ENCODE results near the gene MBIP. TPM values are rescaled to one million over a fixed set of nuclear protein-coding genes. Genes with fewer than 3 reads are reported as not detected.

Gene MBIP
- total and polyA plus RNA-seq, 2 donors (not counting 1 experiment from before 2014, with no cell fraction given): 14.2 to 28.3 TPM

DNA sequence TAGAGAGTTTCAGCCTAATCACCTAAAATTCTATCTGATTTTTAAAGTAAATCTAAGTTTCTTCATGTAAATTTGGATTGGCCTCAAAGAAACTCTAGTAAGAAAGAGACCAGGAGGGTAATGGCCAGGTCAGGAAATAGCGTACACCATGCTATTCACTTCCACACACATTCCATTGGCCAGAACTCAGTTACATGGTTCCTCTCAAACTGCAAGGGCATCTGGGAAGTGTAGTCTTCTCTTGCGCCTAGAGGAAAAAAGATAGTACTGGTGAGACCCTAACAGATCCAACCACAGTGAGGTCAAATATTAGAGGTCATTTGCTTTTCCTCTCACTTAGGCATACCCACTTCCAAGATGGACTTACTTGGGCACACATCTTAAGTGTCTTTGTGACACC, 39.1 kb downstream of the MBIP start:
- no peaks in the 10 kb centered on the region for H3K9me3 ChIP-seq (ENCODE audit: control insufficient read depth, insufficient read depth, low read depth, low read length)
- no peaks in the 10 kb centered on the region for H3K36me3 ChIP-seq (ENCODE audit: control insufficient read depth, insufficient read depth, low read length)
- TF ChIP-seq, protein P1, sequence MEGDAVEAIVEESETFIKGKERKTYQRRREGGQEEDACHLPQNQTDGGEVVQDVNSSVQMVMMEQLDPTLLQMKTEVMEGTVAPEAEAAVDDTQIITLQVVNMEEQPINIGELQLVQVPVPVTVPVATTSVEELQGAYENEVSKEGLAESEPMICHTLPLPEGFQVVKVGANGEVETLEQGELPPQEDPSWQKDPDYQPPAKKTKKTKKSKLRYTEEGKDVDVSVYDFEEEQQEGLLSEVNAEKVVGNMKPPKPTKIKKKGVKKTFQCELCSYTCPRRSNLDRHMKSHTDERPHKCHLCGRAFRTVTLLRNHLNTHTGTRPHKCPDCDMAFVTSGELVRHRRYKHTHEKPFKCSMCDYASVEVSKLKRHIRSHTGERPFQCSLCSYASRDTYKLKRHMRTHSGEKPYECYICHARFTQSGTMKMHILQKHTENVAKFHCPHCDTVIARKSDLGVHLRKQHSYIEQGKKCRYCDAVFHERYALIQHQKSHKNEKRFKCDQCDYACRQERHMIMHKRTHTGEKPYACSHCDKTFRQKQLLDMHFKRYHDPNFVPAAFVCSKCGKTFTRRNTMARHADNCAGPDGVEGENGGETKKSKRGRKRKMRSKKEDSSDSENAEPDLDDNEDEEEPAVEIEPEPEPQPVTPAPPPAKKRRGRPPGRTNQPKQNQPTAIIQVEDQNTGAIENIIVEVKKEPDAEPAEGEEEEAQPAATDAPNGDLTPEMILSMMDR (conservative IDR thresholded peaks at IDR 0.05 in 1 of 2, IDR thresholded peaks at IDR 0.05 in 1 of 2; ENCODE audit: low read depth in 1 of 2, low read length in 2 of 2): no peak
- DNase-seq (ENCODE audit: low read depth in 2 of 2): no peak
- H3K4me2 ChIP-seq (ENCODE audit: extremely low read depth, insufficient read depth, low read length): no peak overlapping the region
- H3K9ac ChIP-seq (ENCODE audit: insufficient read depth, low read length): no peak overlapping the region
- H3K4me3 ChIP-seq (replicated peaks in 1 of 4; ENCODE audit: control extremely low read depth in 1 of 4, insufficient read depth in 1 of 4, low read depth in 3 of 4, low read length in 4 of 4): no peak overlapping the region
- H3K27ac ChIP-seq (ENCODE audit: insufficient read depth, low read length): no peak overlapping the region
- no peaks in the 10 kb centered on the region for H3K79me2 ChIP-seq (ENCODE audit: control insufficient read depth, insufficient read depth, low read length)
- H3K27me3 ChIP-seq (ENCODE audit: control insufficient read depth, insufficient read depth, low read length): peaks cover 5% of the 10 kb centered on the region
- H3K4me1 ChIP-seq (ENCODE audit: control insufficient read depth, extremely low read depth, insufficient read depth, low read length): no peaks in the 10 kb centered on the region
- H2AFZ ChIP-seq (ENCODE audit: low read length): no peak overlapping the region
- H4K20me1 ChIP-seq (ENCODE audit: control insufficient read depth, extremely low read depth, insufficient read depth, low read length): no peaks in the 10 kb centered on the region

DNA sequence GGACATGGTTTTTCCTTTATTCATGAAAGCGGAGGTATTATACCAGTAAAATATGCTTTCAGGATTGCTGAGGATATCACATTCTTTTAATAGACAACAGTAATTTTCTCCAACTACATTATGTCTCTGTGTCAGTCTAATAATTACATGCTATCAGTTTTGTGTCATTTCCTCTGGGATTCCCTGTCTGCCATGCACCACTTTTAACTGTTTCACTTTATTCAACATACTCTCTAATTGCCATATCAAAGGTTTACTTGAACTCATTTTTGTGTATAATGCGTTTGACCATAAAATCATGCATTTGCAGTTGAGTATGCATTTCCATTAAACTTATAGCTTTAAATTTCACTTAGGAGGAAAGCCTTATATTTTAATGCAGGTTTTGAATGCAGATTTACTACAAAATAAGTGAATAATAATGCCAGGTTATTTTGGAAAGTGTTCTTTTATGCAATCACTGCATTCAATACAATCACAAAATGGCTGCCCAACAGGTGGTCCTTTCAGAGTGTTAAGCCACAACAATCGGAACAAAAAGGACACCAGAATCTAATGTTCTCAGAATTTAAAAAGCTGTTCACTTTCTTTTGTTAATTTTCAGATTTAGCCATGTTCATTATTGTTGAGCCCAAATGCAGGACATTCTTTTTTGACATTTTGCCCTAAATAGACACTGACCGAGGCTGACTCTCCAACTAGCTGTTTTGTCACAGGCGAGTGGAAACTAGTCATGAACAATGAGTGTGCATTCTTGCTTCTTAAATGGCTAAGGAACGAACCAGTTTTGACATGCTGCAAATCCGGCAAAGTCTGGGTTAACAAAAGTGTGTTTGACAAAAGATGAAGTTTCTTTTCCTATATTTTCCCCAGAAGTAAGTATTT, 40.9 kb downstream of the MBIP start:
- H3K27ac ChIP-seq (ENCODE audit: insufficient read depth, low read length): no peak overlapping the region
- no peaks in the 10 kb centered on the region for H3K27me3 ChIP-seq (ENCODE audit: control insufficient read depth, insufficient read depth, low read length)
- DNase-seq (ENCODE audit: low read depth in 2 of 2): no peak
- H3K36me3 ChIP-seq (ENCODE audit: control insufficient read depth, insufficient read depth, low read length): no peaks in the 10 kb centered on the region
- no peak overlapping the region for H3K4me2 ChIP-seq (ENCODE audit: extremely low read depth, insufficient read depth, low read length)
- no peak overlapping the region for H3K9ac ChIP-seq (ENCODE audit: insufficient read depth, low read length)
- no peaks in the 10 kb centered on the region for H4K20me1 ChIP-seq (ENCODE audit: control insufficient read depth, extremely low read depth, insufficient read depth, low read length)
- H3K4me3 ChIP-seq (replicated peaks in 1 of 4; ENCODE audit: control extremely low read depth in 1 of 4, insufficient read depth in 1 of 4, low read depth in 3 of 4, low read length in 4 of 4): no peak overlapping the region
- no peak for TF ChIP-seq EZH2 (IDR thresholded peaks at IDR 0.05; ENCODE audit: low read length, missing control alignments)
- TF ChIP-seq, protein P1 (conservative IDR thresholded peaks at IDR 0.05 in 1 of 2, IDR thresholded peaks at IDR 0.05 in 1 of 2; ENCODE audit: low read depth in 1 of 2, low read length in 2 of 2): no peak
- H3K79me2 ChIP-seq (ENCODE audit: control insufficient read depth, insufficient read depth, low read length): no peaks in the 10 kb centered on the region
- H3K9me3 ChIP-seq (ENCODE audit: control insufficient read depth, insufficient read depth, low read depth, low read length): no peaks in the 10 kb centered on the region
- H2AFZ ChIP-seq (ENCODE audit: low read length): no peak overlapping the region
- no peaks in the 10 kb centered on the region for H3K4me1 ChIP-seq (ENCODE audit: control insufficient read depth, extremely low read depth, insufficient read depth, low read length)

DNA sequence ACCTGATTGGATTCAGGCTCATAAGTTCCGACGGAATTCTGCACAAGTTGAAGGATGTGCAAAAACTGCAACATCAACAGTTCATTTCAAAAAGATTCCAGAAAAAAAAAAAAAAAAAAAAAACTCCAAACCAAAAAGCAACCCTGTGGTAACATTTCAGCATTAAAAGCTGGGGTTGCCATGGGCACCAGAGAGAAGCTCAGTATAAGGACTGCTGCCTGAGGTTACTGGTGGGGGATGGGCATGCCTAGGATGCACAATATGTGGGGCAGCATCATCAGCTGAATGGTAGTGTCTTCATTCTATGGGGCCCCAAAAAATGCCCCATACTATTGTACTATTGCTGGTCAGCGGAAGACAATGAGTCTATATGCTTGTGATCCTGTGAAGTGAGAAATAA, 44.7 kb downstream of the MBIP start:
- Histone ChIP-seq H2AFZ (ENCODE audit: low read length) (no peak overlapping the region), H3K27ac (ENCODE audit: insufficient read depth, low read length) (no peak overlapping the region), H3K79me2 (ENCODE audit: control insufficient read depth, insufficient read depth, low read length) (no peaks in the 10 kb centered on the region), H3K36me3 (ENCODE audit: control insufficient read depth, insufficient read depth, low read length) (no peaks in the 10 kb centered on the region), H4K20me1 (ENCODE audit: control insufficient read depth, extremely low read depth, insufficient read depth, low read length) (no peaks in the 10 kb centered on the region), H3K9me3 (ENCODE audit: control insufficient read depth, insufficient read depth, low read depth, low read length) (no peaks in the 10 kb centered on the region), H3K9ac (ENCODE audit: insufficient read depth, low read length) (no peak overlapping the region), H3K27me3 (ENCODE audit: control insufficient read depth, insufficient read depth, low read length) (peaks cover 20% of the 10 kb centered on the region), H3K4me2 (ENCODE audit: extremely low read depth, insufficient read depth, low read length) (no peak overlapping the region), H3K4me1 (ENCODE audit: control insufficient read depth, extremely low read depth, insufficient read depth, low read length) (no peaks in the 10 kb centered on the region), H3K4me3 (replicated peaks in 1 of 4; ENCODE audit: control extremely low read depth in 1 of 4, insufficient read depth in 1 of 4, low read depth in 3 of 4, low read length in 4 of 4) (no peak overlapping the region)
- no peak for DNase-seq (ENCODE audit: low read depth in 2 of 2)
- TF ChIP-seq, protein P1 (conservative IDR thresholded peaks at IDR 0.05 in 1 of 2, IDR thresholded peaks at IDR 0.05 in 1 of 2; ENCODE audit: low read depth in 1 of 2, low read length in 2 of 2): no peak
- no peak for TF ChIP-seq EZH2 (IDR thresholded peaks at IDR 0.05; ENCODE audit: low read length, missing control alignments)
